HEK293 (cell line): ENCODE results near the gene COX20.

Experiments used
- FEZF1 ChIP-seq: fragments of 450-650 bp; formaldehyde crosslinking; IDR thresholded peaks from 2 replicates; pipeline ENCODE4 v1.5.1; 2016; ENCODE audit warnings: missing biosample characterization, missing genetic modification characterization
- GLI4 ChIP-seq: fragments of 450-650 bp; formaldehyde crosslinking; IDR thresholded peaks from 2 replicates; pipeline ENCODE4 v1.5.1; 2016; ENCODE audit warnings: missing biosample characterization, missing genetic modification characterization
- GLIS1 ChIP-seq: fragments of 450-650 bp; formaldehyde crosslinking; IDR thresholded peaks from 2 replicates; pipeline ENCODE4 v1.5.1; 2016; ENCODE audit warnings: missing biosample characterization, missing genetic modification characterization
- GLIS2 ChIP-seq: fragments of 450-650 bp; formaldehyde crosslinking; IDR thresholded peaks from 2 replicates; pipeline ENCODE4 v1.5.1; 2016; ENCODE audit warnings: missing biosample characterization, missing genetic modification characterization
- INSM2 ChIP-seq: fragments of 450-650 bp; formaldehyde crosslinking; IDR thresholded peaks from 2 replicates; pipeline ENCODE4 v1.5.1; 2016; ENCODE audit warnings: missing biosample characterization, missing genetic modification characterization
- MYNN ChIP-seq: fragments of 450-650 bp; formaldehyde crosslinking; IDR thresholded peaks from 2 replicates; pipeline ENCODE4 v1.5.1; 2016; ENCODE audit warnings: missing biosample characterization, missing genetic modification characterization, borderline replicate concordance
- MZF1 ChIP-seq: fragments of 450-650 bp; formaldehyde crosslinking; IDR thresholded peaks from 2 replicates; pipeline ENCODE4 v1.5.1; 2017; ENCODE audit warnings: missing biosample characterization, missing genetic modification characterization, borderline replicate concordance
- REPIN1 ChIP-seq: fragments of 450-650 bp; formaldehyde crosslinking; IDR thresholded peaks from 2 replicates; pipeline ENCODE4 v1.5.1; 2017; ENCODE audit warnings: missing biosample characterization, missing genetic modification characterization, low read depth
- SETDB1 ChIP-seq: IDR thresholded peaks from one replicate; pipeline ENCODE4 v1.6.1; 2017; ENCODE audit warnings: mild to moderate bottlenecking, low read length, moderate library complexity, mixed read lengths; ENCODE audit not compliant: insufficient read length
- SP2 ChIP-seq: fragments of 450-650 bp; formaldehyde crosslinking; IDR thresholded peaks from 2 replicates; pipeline ENCODE4 v1.5.1; 2016; ENCODE audit warnings: missing biosample characterization, missing genetic modification characterization
- ZNF121 ChIP-seq: fragments of 450-650 bp; formaldehyde crosslinking; IDR thresholded peaks from 2 replicates; pipeline ENCODE4 v1.5.1; 2016; ENCODE audit warnings: missing biosample characterization, missing genetic modification characterization
- ZNF146 ChIP-seq: fragments of 450-650 bp; formaldehyde crosslinking; IDR thresholded peaks from 2 replicates; pipeline ENCODE4 v1.5.1; 2016; ENCODE audit warnings: missing biosample characterization, missing genetic modification characterization
- ZNF16 ChIP-seq: fragments of 450-650 bp; formaldehyde crosslinking; IDR thresholded peaks from 2 replicates; pipeline ENCODE4 v1.5.1; 2016; ENCODE audit warnings: low read depth, missing biosample characterization, missing genetic modification characterization
- ZNF311 ChIP-seq: fragments of 450-650 bp; formaldehyde crosslinking; IDR thresholded peaks from 2 replicates; pipeline ENCODE4 v1.5.1; 2017; ENCODE audit warnings: missing biosample characterization, missing genetic modification characterization, borderline replicate concordance
- ZNF335 ChIP-seq: fragments of 450-650 bp; formaldehyde crosslinking; conservative IDR thresholded peaks from 2 replicates; pipeline ENCODE4 v1.5.1; 2016; ENCODE audit warnings: missing biosample characterization, missing genetic modification characterization
- ZNF423 ChIP-seq: fragments of 450-650 bp; formaldehyde crosslinking; IDR thresholded peaks from 2 replicates; pipeline ENCODE4 v1.5.1; 2016; ENCODE audit warnings: missing biosample characterization, missing genetic modification characterization
- ZNF426 ChIP-seq: fragments of 450-650 bp; formaldehyde crosslinking; IDR thresholded peaks from 2 replicates; pipeline ENCODE4 v1.5.1; 2017; ENCODE audit warnings: missing biosample characterization, missing genetic modification characterization, mild to moderate bottlenecking, inconsistent platforms, moderate library complexity
- ZNF600 ChIP-seq: fragments of 450-650 bp; formaldehyde crosslinking; IDR thresholded peaks from 2 replicates; pipeline ENCODE4 v1.5.1; 2016; ENCODE audit warnings: missing biosample characterization, missing genetic modification characterization
- ZNF629 ChIP-seq: fragments of 450-650 bp; formaldehyde crosslinking; IDR thresholded peaks from 2 replicates; pipeline ENCODE4 v1.5.1; 2017; ENCODE audit warnings: missing biosample characterization, missing genetic modification characterization
- ZNF658 ChIP-seq: fragments of 450-650 bp; formaldehyde crosslinking; IDR thresholded peaks from 2 replicates; pipeline ENCODE4; 2016; ENCODE audit warnings: missing biosample characterization, missing genetic modification characterization
- ZNF76 ChIP-seq: fragments of 450-650 bp; formaldehyde crosslinking; IDR thresholded peaks from 2 replicates; pipeline ENCODE4; 2016; ENCODE audit warnings: low read depth, missing biosample characterization, missing genetic modification characterization, borderline replicate concordance
- ZNF837 ChIP-seq: fragments of 450-650 bp; formaldehyde crosslinking; IDR thresholded peaks from 2 replicates; pipeline ENCODE4 v1.5.1; 2016; ENCODE audit warnings: missing biosample characterization, missing genetic modification characterization
- ZSCAN23 ChIP-seq: fragments of 450-650 bp; formaldehyde crosslinking; IDR thresholded peaks from 2 replicates; pipeline ENCODE4 v1.5.1; 2016; ENCODE audit warnings: missing biosample characterization, missing genetic modification characterization
- TF ChIP-seq, protein P1 (sequence below): fragments of 450-650 bp; formaldehyde crosslinking; IDR thresholded peaks from 2 replicates; pipeline ENCODE4 v1.5.1; 2016; ENCODE audit warnings: missing biosample characterization, missing genetic modification characterization, low read depth
- TF ChIP-seq, protein P2 (sequence below): fragments of 450-650 bp; formaldehyde crosslinking; IDR thresholded peaks from 2 replicates; pipeline ENCODE4 v1.5.1; 2016; ENCODE audit warnings: missing biosample characterization, missing genetic modification characterization
- TF ChIP-seq, protein P3 (sequence below): fragments of 450-650 bp; formaldehyde crosslinking; IDR thresholded peaks from 2 replicates; pipeline ENCODE4 v1.5.1; 2016; ENCODE audit warnings: missing biosample characterization, missing genetic modification characterization
- TF ChIP-seq, protein P4 (sequence below): fragments of 450-650 bp; formaldehyde crosslinking; IDR thresholded peaks from 2 replicates; pipeline ENCODE4 v1.5.1; 2017; ENCODE audit warnings: missing biosample characterization, missing genetic modification characterization
- TF ChIP-seq, protein P5 (sequence below): fragments of 450-650 bp; formaldehyde crosslinking; IDR thresholded peaks from 2 replicates; pipeline ENCODE4 v1.5.1; 2016; ENCODE audit warnings: missing biosample characterization, missing genetic modification characterization

Gene COX20

DNA sequence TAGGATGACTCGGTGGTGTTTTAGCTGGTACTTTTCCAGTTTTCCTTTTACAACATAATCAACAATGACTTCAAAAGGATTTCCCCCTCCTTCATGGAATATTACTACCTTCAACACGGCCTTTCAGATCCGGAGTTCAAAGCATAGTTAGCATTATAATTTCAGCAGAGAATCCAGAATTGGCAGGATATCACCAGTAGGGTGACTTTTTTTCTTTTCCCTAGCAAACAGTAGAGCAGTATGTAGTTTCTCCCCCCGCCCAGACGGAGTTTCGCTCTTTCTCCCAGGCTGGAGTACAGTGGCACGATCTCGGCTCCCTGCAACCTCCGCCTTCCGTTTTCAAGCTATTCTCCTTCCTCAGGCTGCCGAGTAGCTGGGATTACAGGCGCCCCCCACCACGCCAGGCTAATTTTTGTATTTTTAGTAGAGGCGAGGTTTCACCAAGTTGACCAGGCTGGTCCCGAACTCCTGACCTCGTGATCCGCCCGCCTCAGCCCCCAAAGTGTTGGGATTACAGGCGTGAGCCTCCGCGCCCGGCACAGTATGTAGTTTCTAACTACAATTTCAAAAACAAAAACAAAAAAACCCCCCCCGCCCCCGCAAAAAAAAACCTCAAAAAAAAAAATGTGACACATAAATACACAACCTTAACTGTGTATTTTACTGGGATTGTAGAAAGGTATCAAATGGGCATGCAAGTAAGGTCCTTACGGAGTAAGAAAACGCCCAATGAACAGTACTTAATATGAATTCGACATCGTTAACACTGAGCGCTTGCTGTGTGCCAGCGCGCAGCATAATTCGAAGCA, 1.5 kb upstream of the COX20 start (continued):
- TF ChIP-seq INSM2 (tag by site-specific recombination), result peak; percentile 5; the same call in 1 of the 2 replicates
- TF ChIP-seq ZNF426 (tag by site-specific recombination), result no peak
- no peak for TF ChIP-seq MZF1 (tag by site-specific recombination)
- TF ChIP-seq GLIS1 (tag by site-specific recombination), result peak; percentile 33
- TF ChIP-seq REPIN1, result 0 out of 2 replicates have a peak, but pooled peaks have one; percentile 10
- no peak; the same call in 1 of the 2 replicates for TF ChIP-seq ZNF16 (tag by site-specific recombination)
- TF ChIP-seq MYNN (tag by site-specific recombination), result 0 out of 2 replicates have a peak, but pooled peaks have one; percentile 29
- 0 out of 2 replicates have a peak, but pooled peaks have one; percentile 39 for TF ChIP-seq ZNF76
- TF ChIP-seq, protein P1, sequence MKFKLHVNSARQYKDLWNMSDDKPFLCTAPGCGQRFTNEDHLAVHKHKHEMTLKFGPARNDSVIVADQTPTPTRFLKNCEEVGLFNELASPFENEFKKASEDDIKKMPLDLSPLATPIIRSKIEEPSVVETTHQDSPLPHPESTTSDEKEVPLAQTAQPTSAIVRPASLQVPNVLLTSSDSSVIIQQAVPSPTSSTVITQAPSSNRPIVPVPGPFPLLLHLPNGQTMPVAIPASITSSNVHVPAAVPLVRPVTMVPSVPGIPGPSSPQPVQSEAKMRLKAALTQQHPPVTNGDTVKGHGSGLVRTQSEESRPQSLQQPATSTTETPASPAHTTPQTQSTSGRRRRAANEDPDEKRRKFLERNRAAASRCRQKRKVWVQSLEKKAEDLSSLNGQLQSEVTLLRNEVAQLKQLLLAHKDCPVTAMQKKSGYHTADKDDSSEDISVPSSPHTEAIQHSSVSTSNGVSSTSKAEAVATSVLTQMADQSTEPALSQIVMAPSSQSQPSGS (tag by site-specific recombination), result peak; percentile 43; the same call in 1 of the 2 replicates
- TF ChIP-seq ZNF335 (tag by site-specific recombination), result peak; percentile 99
- TF ChIP-seq SP2 (tag by site-specific recombination), result no peak; the same call in 1 of the 2 replicates
- TF ChIP-seq, protein P2, sequence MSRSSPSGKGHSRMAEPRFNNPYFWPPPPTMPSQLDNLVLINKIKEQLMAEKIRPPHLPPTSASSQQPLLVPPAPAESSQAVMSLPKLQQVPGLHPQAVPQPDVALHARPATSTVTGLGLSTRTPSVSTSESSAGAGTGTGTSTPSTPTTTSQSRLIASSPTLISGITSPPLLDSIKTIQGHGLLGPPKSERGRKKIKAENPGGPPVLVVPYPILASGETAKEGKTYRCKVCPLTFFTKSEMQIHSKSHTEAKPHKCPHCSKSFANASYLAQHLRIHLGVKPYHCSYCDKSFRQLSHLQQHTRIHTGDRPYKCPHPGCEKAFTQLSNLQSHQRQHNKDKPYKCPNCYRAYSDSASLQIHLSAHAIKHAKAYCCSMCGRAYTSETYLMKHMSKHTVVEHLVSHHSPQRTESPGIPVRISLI (tag by site-specific recombination), result peak; percentile 100
- peak; percentile 8; the same call in 1 of the 2 replicates for TF ChIP-seq ZNF600 (tag by site-specific recombination)
- TF ChIP-seq, protein P3, sequence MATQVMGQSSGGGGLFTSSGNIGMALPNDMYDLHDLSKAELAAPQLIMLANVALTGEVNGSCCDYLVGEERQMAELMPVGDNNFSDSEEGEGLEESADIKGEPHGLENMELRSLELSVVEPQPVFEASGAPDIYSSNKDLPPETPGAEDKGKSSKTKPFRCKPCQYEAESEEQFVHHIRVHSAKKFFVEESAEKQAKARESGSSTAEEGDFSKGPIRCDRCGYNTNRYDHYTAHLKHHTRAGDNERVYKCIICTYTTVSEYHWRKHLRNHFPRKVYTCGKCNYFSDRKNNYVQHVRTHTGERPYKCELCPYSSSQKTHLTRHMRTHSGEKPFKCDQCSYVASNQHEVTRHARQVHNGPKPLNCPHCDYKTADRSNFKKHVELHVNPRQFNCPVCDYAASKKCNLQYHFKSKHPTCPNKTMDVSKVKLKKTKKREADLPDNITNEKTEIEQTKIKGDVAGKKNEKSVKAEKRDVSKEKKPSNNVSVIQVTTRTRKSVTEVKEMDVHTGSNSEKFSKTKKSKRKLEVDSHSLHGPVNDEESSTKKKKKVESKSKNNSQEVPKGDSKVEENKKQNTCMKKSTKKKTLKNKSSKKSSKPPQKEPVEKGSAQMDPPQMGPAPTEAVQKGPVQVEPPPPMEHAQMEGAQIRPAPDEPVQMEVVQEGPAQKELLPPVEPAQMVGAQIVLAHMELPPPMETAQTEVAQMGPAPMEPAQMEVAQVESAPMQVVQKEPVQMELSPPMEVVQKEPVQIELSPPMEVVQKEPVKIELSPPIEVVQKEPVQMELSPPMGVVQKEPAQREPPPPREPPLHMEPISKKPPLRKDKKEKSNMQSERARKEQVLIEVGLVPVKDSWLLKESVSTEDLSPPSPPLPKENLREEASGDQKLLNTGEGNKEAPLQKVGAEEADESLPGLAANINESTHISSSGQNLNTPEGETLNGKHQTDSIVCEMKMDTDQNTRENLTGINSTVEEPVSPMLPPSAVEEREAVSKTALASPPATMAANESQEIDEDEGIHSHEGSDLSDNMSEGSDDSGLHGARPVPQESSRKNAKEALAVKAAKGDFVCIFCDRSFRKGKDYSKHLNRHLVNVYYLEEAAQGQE (tag by site-specific recombination), result peak; percentile 10; the same call in 1 of the 2 replicates
- peak; percentile 42; the same call in 1 of the 2 replicates for TF ChIP-seq ZNF629 (tag by site-specific recombination)
- TF ChIP-seq, protein P4, sequence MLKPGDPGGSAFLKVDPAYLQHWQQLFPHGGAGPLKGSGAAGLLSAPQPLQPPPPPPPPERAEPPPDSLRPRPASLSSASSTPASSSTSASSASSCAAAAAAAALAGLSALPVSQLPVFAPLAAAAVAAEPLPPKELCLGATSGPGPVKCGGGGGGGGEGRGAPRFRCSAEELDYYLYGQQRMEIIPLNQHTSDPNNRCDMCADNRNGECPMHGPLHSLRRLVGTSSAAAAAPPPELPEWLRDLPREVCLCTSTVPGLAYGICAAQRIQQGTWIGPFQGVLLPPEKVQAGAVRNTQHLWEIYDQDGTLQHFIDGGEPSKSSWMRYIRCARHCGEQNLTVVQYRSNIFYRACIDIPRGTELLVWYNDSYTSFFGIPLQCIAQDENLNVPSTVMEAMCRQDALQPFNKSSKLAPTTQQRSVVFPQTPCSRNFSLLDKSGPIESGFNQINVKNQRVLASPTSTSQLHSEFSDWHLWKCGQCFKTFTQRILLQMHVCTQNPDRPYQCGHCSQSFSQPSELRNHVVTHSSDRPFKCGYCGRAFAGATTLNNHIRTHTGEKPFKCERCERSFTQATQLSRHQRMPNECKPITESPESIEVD (tag by site-specific recombination), result peak; percentile 89
- peak; percentile 51 for TF ChIP-seq ZNF121 (tag by site-specific recombination)
- TF ChIP-seq ZSCAN23 (tag by site-specific recombination), result peak; percentile 39; the same call in 1 of the 2 replicates
- TF ChIP-seq GLIS2 (tag by site-specific recombination), result 0 out of 2 replicates have a peak, but pooled peaks have one; percentile 24
- TF ChIP-seq ZNF837 (tag by site-specific recombination), result no peak
- TF ChIP-seq ZNF658 (tag by site-specific recombination), result no peak
- TF ChIP-seq FEZF1, result peak; percentile 51
- TF ChIP-seq SETDB1, result no peak
- 0 out of 2 replicates have a peak, but pooled peaks have one; percentile 15 for TF ChIP-seq ZNF146 (tag by site-specific recombination)
- no peak for TF ChIP-seq ZNF311 (tag by site-specific recombination)
- peak; percentile 82; the same call in 1 of the 2 replicates for TF ChIP-seq GLI4
- TF ChIP-seq, protein P5, sequence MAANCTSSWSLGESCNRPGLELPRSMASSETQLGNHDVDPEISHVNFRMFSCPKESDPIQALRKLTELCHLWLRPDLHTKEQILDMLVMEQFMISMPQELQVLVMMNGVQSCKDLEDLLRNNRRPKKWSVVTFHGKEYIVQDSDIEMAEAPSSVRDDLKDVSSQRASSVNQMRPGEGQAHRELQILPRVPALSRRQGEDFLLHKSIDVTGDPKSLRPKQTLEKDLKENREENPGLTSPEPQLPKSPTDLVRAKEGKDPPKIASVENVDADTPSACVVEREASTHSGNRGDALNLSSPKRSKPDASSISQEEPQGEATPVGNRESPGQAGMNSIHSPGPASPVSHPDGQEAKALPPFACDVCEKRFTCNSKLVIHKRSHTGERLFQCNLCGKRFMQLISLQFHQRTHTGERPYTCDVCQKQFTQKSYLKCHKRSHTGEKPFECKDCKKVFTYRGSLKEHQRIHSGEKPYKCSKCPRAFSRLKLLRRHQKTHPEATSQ (tag by site-specific recombination), result 0 out of 2 replicates have a peak, but pooled peaks have one; percentile 13
- 0 out of 2 replicates have a peak, but pooled peaks have one; percentile 26 for TF ChIP-seq ZNF423
